ENCODE data around the gene SND1. TPM values are rescaled to one million over a fixed set of nuclear protein-coding genes. Genes with fewer than 3 reads are reported as not detected.

The SND1 gene
- total and polyA plus RNA-seq, 10 of the 15 experiments (the other 5 are each of a cell fraction or from before 2014, with no cell fraction given), result 52.4 to 270 (median 146) TPM

GRCh38 chr7:127832592-127832991 is 180.6 kb downstream of the SND1 start (continued):
- TF ChIP-seq BCLAF1 (IDR thresholded peaks at IDR 0.05) (no peak), ZBTB4 (CRISPR knock-in tag; IDR thresholded peaks at IDR 0.05) (no peak), ZNF217 (IDR thresholded peaks at IDR 0.05) (no peak), CUX1 (IDR thresholded peaks at IDR 0.05; ENCODE audit: insufficient replicate concordance, low read depth, low read length) (no peak), HDAC6 (IDR thresholded peaks at IDR 0.05; ENCODE audit: unreplicated experiment) (no peak), YY1 (IDR thresholded peaks at IDR 0.05; ENCODE audit: low read depth, low read length) (no peak), JUNB (IDR thresholded peaks at IDR 0.05) (no peak), PKNOX1 (IDR thresholded peaks at IDR 0.05) (no peak), CBX3 (IDR thresholded peaks at IDR 0.05; ENCODE audit: borderline replicate concordance, low read depth) (no peak), USF2 (IDR thresholded peaks at IDR 0.05; ENCODE audit: borderline replicate concordance, low read depth, low read length) (no peak), CREM (IDR thresholded peaks at IDR 0.05; ENCODE audit: low read depth) (no peak)

Data from GM12878 (cell line).